ENCODE results near the gene PDIA3.

GRCh38 chr15:43749690-43750345 lies 3.6 kb downstream of the PDIA3 start:
- TF ChIP-seq CTCF (IDR thresholded peaks at IDR 0.05): no peak
- TF ChIP-seq POLR2A (IDR thresholded peaks at IDR 0.05; ENCODE audit: low read depth): no peak
- TF ChIP-seq POLR2AphosphoS5 (IDR thresholded peaks at IDR 0.05): no peak
